Measurements from ENCODE around the gene SCN9A.
"Not testable (repeated sequence)": the region's sequence is repeated elsewhere in the genome, so short reads cannot be mapped to it uniquely, and the experiment has no call there.

SCN9A gene

GRCh38 chr2:166375736-166376487 is at the start of gene SCN9A:
TSS of gene SCN9A (minus strand) at chr2:166375944. CDS start at chr2:166311756, 64,188 bp downstream.
- DNase-seq, result peak; percentile 92

GRCh38 chr2:166424841-166425240 is 49.1 kb upstream of the SCN9A start:
- no peak for DNase-seq

GRCh38 chr2:166419616-166419934 is 43.8 kb upstream of the SCN9A start:
- peak; percentile 58 for DNase-seq

GRCh38 chr2:166418853-166419615 is 43.3 kb upstream of the SCN9A start:
- no peak for DNase-seq

GRCh38 chr2:166417669-166418068 is 41.9 kb upstream of the SCN9A start:
- no peak for DNase-seq

- no peak for DNase-seq
Observed at GRCh38 chr2:166413255-166413654, 37.5 kb upstream of the SCN9A start.

- no peak for DNase-seq
Observed at GRCh38 chr2:166411473-166412230, 35.9 kb upstream of the SCN9A start.

- no peak for DNase-seq
Observed at GRCh38 chr2:166410828-166411472, 35.2 kb upstream of the SCN9A start.

GRCh38 chr2:166407746-166408145 is 32.0 kb upstream of the SCN9A start:
- not testable (repeated sequence) for DNase-seq

GRCh38 chr2:166406374-166406773 is 30.6 kb upstream of the SCN9A start:
- DNase-seq, result no peak

- DNase-seq, result no peak
Observed at GRCh38 chr2:166405569-166405926, 29.8 kb upstream of the SCN9A start.

GRCh38 chr2:166404831-166405568 is 29.3 kb upstream of the SCN9A start:
- peak; percentile 51 for DNase-seq

GRCh38 chr2:166394245-166394644 is 18.5 kb upstream of the SCN9A start:
- DNase-seq, result no peak

GRCh38 chr2:166393008-166393407 is 17.3 kb upstream of the SCN9A start:
- no peak for DNase-seq

- DNase-seq, result no peak
Observed at GRCh38 chr2:166388481-166389070, 12.8 kb upstream of the SCN9A start.

- DNase-seq, result no peak
Observed at GRCh38 chr2:166385313-166385712, 9.6 kb upstream of the SCN9A start.

GRCh38 chr2:166384774-166385173 is 9.0 kb upstream of the SCN9A start:
- DNase-seq, result peak; percentile 8

- no peak for DNase-seq
Observed at GRCh38 chr2:166382448-166382847, 6.7 kb upstream of the SCN9A start.

GRCh38 chr2:166380615-166381014 is 4.9 kb upstream of the SCN9A start:
- DNase-seq, result no peak

GRCh38 chr2:166376873-166377272 is 1.1 kb upstream of the SCN9A start:
- no peak for DNase-seq

- no peak for DNase-seq
Observed at GRCh38 chr2:166376488-166376828, 714 bp upstream of the SCN9A start.

GRCh38 chr2:166375195-166375735 is 479 bp downstream of the SCN9A start:
- DNase-seq, result no peak

Data from NCI-H1105 treated with DMSO at 0.1 percent for 48 hours (cell line).